ENCODE data around the gene GRID1. TPM values are rescaled to one million over a fixed set of nuclear protein-coding genes. Genes with fewer than 3 reads are reported as not detected.

GRID1 gene
- total and polyA plus RNA-seq, 9 of the 15 experiments (the other 6 are each of a cell fraction or from before 2014, with no cell fraction given) = 0.01 to 7.2 (median 1.2) TPM

DNA sequence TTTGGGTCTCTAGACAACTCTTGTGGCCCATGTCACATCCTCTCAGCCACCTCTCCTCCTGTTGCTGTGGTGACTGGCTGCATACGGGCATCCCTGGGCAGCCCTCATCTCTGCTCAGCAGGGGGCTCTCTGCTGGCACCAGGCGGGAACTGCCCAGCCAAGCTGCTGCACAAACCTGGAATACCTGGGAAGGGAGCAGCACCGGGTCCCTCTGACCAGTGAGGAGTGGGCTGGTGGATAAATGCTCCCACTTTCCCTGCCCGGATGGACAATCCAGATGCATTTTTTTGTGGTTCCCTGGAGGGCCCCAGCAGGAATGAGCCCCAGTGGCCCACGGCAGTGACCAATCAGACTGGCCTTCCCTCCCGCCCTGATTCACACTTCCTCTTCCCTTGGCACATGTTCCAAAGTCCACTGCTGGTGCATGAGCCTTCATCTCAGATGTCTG is 21.9 kb downstream of the GRID1 start (continued):
- TF ChIP-seq, protein P1, sequence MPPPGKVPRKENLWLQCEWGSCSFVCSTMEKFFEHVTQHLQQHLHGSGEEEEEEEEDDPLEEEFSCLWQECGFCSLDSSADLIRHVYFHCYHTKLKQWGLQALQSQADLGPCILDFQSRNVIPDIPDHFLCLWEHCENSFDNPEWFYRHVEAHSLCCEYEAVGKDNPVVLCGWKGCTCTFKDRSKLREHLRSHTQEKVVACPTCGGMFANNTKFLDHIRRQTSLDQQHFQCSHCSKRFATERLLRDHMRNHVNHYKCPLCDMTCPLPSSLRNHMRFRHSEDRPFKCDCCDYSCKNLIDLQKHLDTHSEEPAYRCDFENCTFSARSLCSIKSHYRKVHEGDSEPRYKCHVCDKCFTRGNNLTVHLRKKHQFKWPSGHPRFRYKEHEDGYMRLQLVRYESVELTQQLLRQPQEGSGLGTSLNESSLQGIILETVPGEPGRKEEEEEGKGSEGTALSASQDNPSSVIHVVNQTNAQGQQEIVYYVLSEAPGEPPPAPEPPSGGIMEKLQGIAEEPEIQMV (tag; conservative IDR thresholded peaks at IDR 0.05; ENCODE audit: low read depth) = no peak
- TF ChIP-seq, protein P2, sequence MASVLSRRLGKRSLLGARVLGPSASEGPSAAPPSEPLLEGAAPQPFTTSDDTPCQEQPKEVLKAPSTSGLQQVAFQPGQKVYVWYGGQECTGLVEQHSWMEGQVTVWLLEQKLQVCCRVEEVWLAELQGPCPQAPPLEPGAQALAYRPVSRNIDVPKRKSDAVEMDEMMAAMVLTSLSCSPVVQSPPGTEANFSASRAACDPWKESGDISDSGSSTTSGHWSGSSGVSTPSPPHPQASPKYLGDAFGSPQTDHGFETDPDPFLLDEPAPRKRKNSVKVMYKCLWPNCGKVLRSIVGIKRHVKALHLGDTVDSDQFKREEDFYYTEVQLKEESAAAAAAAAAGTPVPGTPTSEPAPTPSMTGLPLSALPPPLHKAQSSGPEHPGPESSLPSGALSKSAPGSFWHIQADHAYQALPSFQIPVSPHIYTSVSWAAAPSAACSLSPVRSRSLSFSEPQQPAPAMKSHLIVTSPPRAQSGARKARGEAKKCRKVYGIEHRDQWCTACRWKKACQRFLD (CRISPR knock-in tag; IDR thresholded peaks at IDR 0.05) = no peak
- no peak for TF ChIP-seq HDAC2 (IDR thresholded peaks at IDR 0.05)
- TF ChIP-seq SPI1 (IDR thresholded peaks at IDR 0.05; ENCODE audit: borderline replicate concordance, low read depth, low read length) = no peak
- TF ChIP-seq HDAC6 (IDR thresholded peaks at IDR 0.05; ENCODE audit: low read depth, low read length) = no peak
- no peak for TF ChIP-seq SAFB2 (IDR thresholded peaks at IDR 0.05; ENCODE audit: borderline replicate concordance, low read depth, low read length, severe bottlenecking)
- TF ChIP-seq, protein P3, sequence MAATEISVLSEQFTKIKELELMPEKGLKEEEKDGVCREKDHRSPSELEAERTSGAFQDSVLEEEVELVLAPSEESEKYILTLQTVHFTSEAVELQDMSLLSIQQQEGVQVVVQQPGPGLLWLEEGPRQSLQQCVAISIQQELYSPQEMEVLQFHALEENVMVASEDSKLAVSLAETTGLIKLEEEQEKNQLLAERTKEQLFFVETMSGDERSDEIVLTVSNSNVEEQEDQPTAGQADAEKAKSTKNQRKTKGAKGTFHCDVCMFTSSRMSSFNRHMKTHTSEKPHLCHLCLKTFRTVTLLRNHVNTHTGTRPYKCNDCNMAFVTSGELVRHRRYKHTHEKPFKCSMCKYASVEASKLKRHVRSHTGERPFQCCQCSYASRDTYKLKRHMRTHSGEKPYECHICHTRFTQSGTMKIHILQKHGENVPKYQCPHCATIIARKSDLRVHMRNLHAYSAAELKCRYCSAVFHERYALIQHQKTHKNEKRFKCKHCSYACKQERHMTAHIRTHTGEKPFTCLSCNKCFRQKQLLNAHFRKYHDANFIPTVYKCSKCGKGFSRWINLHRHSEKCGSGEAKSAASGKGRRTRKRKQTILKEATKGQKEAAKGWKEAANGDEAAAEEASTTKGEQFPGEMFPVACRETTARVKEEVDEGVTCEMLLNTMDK (IDR thresholded peaks at IDR 0.05; ENCODE audit: borderline replicate concordance, insufficient read depth, low read depth, low read length, poor library complexity, severe bottlenecking) = no peak
